HFF-Myc (cell line): Measurements from ENCODE around the gene OR1S1.
"Not testable (repeated sequence)": the region's sequence is repeated elsewhere in the genome, so short reads cannot be mapped to it uniquely, and the experiment has no call there.

Experiments used
- DNase-seq: peaks from one replicate; pipeline ENCODE4 v3.0.0-alpha.2; 2011; ENCODE audit warnings: low read depth; ENCODE audit errors: extremely low read depth
- H3K4me3 ChIP-seq: replicated peaks from 2 replicates; pipeline ENCODE4 v1.5.1; 2011; ENCODE audit warnings: low read depth, mild to moderate bottlenecking, control low read depth, low read length
- CTCF ChIP-seq: IDR thresholded peaks from 2 replicates; pipeline ENCODE4 v1.5.1; 2012; ENCODE audit warnings: mild to moderate bottlenecking, low read depth, low read length, control low read depth; ENCODE audit errors: missing control alignments

OR1S1 gene

GRCh38 chr11:58212420-58212819, at the start of gene OR1S1:
Gene OR1S1 (plus strand): TSS chr11:58212720.
- not testable (repeated sequence) for H3K4me3 ChIP-seq, DNase-seq

- H3K4me3 ChIP-seq, result no peak overlapping the region
- no peak for TF ChIP-seq CTCF
- DNase-seq, result no peak
Measured at GRCh38 chr11:58164389-58164788, 48.1 kb upstream of the OR1S1 start.

GRCh38 chr11:58164990-58165389, 47.5 kb upstream of the OR1S1 start:
- DNase-seq, result no peak
- no peak for TF ChIP-seq CTCF
- H3K4me3 ChIP-seq, result no peak overlapping the region

- no peak for DNase-seq
- H3K4me3 ChIP-seq, result no peak overlapping the region
- TF ChIP-seq CTCF, result no peak
Measured at GRCh38 chr11:58165504-58166106, 46.9 kb upstream of the OR1S1 start.

- H3K4me3 ChIP-seq, result no peak overlapping the region
- TF ChIP-seq CTCF, result no peak
- DNase-seq, result no peak
Measured at GRCh38 chr11:58177409-58178054, 35.0 kb upstream of the OR1S1 start.

- no peak overlapping the region for H3K4me3 ChIP-seq
- no peak for TF ChIP-seq CTCF
Measured at GRCh38 chr11:58178444-58178843, 34.1 kb upstream of the OR1S1 start.

GRCh38 chr11:58179648-58180047, 32.9 kb upstream of the OR1S1 start:
- no peak for DNase-seq
- TF ChIP-seq CTCF, result no peak

More at GRCh38 chr11:58178444-58178843, 34.1 kb upstream of the OR1S1 start:
- DNase-seq, result no peak

More at GRCh38 chr11:58179648-58180047, 32.9 kb upstream of the OR1S1 start:
- no peak overlapping the region for H3K4me3 ChIP-seq
